ENCODE data around the gene WSCD2. TPM values are rescaled to one million over a fixed set of nuclear protein-coding genes. Genes with fewer than 3 reads are reported as not detected.

The WSCD2 gene
- total and polyA plus RNA-seq, 8 donors = 0.25 to 6.7 (median 1.4) TPM; not detected in 3

GRCh38 chr12:108240027-108240785 lies 111.1 kb downstream of the WSCD2 start:
- no peak overlapping the region for H3K4me3 ChIP-seq
- H3K27me3 ChIP-seq = peaks cover 0 to 20% (median 5%) of the 10 kb centered on the region in 3 donors
- intact Hi-C loops (cut with DNase I; ENCODE audit: low total_unique reads) = no loop called here
- peaks cover 0 to 10% (median 6%) of the 10 kb centered on the region in 4 donors for H3K9me3 ChIP-seq
- no peaks in the 10 kb centered on the region for H3K4me1 ChIP-seq
- TF ChIP-seq CTCF (IDR thresholded peaks at IDR 0.05) (no peak), POLR2A (IDR thresholded peaks at IDR 0.05) (no peak), EP300 (IDR thresholded peaks at IDR 0.05) (no peak), POLR2AphosphoS5 (IDR thresholded peaks at IDR 0.05) (no peak)
- no peak overlapping the region for H3K27ac ChIP-seq
- H3K36me3 ChIP-seq = no peaks in the 10 kb centered on the region
- no peak for DNase-seq
- WGBS, 5 donors = 47 to 65% (median 52%) methylated on average over 22 to 34 of the region's 34 CpGs

DNA sequence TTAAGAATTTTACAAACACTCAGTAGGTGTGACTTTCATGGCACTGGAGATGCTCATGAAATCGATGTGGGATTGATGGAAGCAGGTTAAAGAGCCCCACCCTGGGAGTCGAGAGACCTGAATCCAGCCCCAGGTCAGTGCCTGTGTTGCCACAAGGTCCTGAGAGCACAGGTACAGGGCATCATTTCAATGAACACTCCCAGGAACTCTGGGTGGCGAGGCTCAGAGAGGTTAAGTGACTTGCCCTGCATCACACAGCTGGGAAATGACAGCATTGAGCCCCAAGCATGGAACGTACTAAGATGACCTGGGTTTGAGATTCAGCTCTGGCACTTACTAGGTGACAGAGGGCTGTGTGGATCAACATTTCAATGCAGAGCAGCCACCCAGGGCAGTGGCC lies 111.8 kb downstream of the WSCD2 start:
- no peak for DNase-seq
- TF ChIP-seq CTCF (IDR thresholded peaks at IDR 0.05) = no peak
- TF ChIP-seq POLR2AphosphoS5 (IDR thresholded peaks at IDR 0.05) = no peak
- no peak for TF ChIP-seq POLR2A (IDR thresholded peaks at IDR 0.05)
- TF ChIP-seq EP300 (IDR thresholded peaks at IDR 0.05) = no peak
- intact Hi-C loops (cut with DNase I; ENCODE audit: low total_unique reads) = no loop called here
- no peak overlapping the region for H3K27ac ChIP-seq
- no peaks in the 10 kb centered on the region for H3K36me3 ChIP-seq
- H3K9me3 ChIP-seq = peaks cover 0 to 10% (median 6%) of the 10 kb centered on the region in 4 donors
- no peaks in the 10 kb centered on the region for H3K4me1 ChIP-seq
- no peak overlapping the region for H3K4me3 ChIP-seq
- peaks cover 0 to 15% (median 5%) of the 10 kb centered on the region in 3 donors for H3K27me3 ChIP-seq
- WGBS, 5 donors = 79 to 88% (median 87%) methylated on average over 4 of the region's 4 CpGs

DNA sequence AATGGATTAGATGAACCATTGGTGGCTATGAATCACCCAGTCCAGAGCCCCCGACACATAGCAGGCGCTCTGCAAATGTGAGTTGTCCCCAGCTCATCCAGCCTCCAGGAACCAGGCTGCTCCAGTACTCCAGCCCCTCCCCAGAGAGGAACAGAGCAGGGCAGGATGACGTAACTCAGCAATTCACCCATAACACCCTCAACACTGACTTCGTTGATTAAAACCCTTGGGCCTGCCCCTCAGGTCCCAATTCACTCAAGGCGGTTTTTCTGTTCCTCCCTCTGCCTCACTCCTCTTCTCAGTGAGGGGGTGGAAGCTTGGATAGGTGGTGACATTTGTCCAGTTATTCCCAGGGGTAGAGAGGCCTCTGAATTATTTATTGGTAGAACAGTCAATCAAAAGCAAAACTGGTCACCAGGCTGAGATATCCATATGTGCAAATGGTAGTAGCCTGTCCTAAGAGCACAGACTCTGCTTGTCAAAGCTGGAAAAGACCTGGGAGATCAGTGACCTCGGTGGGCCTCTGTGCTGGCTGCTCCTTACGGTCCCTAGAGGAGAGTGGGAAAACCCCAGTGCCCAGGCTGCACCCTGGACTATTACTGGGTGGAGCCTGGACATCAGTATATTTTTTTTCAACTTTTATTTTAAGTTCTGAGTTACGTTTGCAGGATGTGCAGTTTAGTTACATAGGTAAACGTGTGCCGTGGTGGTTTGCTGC lies 113.1 kb downstream of the WSCD2 start:
- intact Hi-C loops (cut with DNase I; ENCODE audit: low total_unique reads) = no loop called here
- Histone ChIP-seq H3K36me3 (no peaks in the 10 kb centered on the region), H3K4me1 (no peaks in the 10 kb centered on the region), H3K9me3 (peaks cover 0 to 4% (median 4%) of the 10 kb centered on the region in 4 donors), H3K4me3 (no peak overlapping the region), H3K27me3 (peaks cover 0 to 15% (median 5%) of the 10 kb centered on the region in 3 donors), H3K27ac (no peak overlapping the region)
- peak in 1 of 2 donors; percentile 37 for DNase-seq
- WGBS, 5 donors = 52 to 67% (median 64%) methylated on average over 8 to 10 of the region's 10 CpGs
- TF ChIP-seq CTCF (IDR thresholded peaks at IDR 0.05) = no peak

GRCh38 chr12:108247130-108247529 lies 118.0 kb downstream of the WSCD2 start:
- no peak for DNase-seq
- WGBS, 5 donors = 71 to 85% (median 79%) methylated on average over 2 of the region's 2 CpGs
- Histone ChIP-seq H3K27ac (no peak overlapping the region), H3K36me3 (peaks cover 0 to 8% (median 0%) of the 10 kb centered on the region in 4 donors), H3K9me3 (no peaks in the 10 kb centered on the region), H3K27me3 (peaks cover 0 to 15% (median 0%) of the 10 kb centered on the region in 3 donors), H3K4me3 (no peak overlapping the region), H3K4me1 (no peaks in the 10 kb centered on the region)
- intact Hi-C loops (cut with DNase I; ENCODE audit: low total_unique reads) = no loop called here
- no peak for TF ChIP-seq POLR2A (IDR thresholded peaks at IDR 0.05)
- TF ChIP-seq POLR2AphosphoS5 (IDR thresholded peaks at IDR 0.05) = no peak
- TF ChIP-seq CTCF (IDR thresholded peaks at IDR 0.05) = no peak
- TF ChIP-seq EP300 (IDR thresholded peaks at IDR 0.05) = no peak

Measured in stomach (tissue), 9 donors.